HG02970 (cell line): Measurements from ENCODE around the gene TREX2.

Experiments used
- ATAC-seq: cut with Tn5 transposase; IDR thresholded peaks from one replicate; pipeline ENCODE4 v1.9.1; 2021; ENCODE audit warnings: mild to moderate bottlenecking, moderate library complexity, moderate number of reproducible peaks; ENCODE audit not compliant: unreplicated experiment, low FRiP score

Gene TREX2

GRCh38 chrX:153476666-153477363 is 31.0 kb upstream of the TREX2 start:
- no peak for ATAC-seq

- ATAC-seq: no peak
These were observed 30.0 kb upstream of the TREX2 start for GRCh38 chrX:153475751-153476281.

- no peak for ATAC-seq
These were observed 29.4 kb upstream of the TREX2 start for GRCh38 chrX:153475271-153475670.

- ATAC-seq: no peak
These were observed 28.9 kb upstream of the TREX2 start for GRCh38 chrX:153474718-153475117.

- no peak for ATAC-seq
These were observed 28.4 kb upstream of the TREX2 start for GRCh38 chrX:153474266-153474665.

GRCh38 chrX:153473126-153473525 is 27.3 kb upstream of the TREX2 start:
- no peak for ATAC-seq

- no peak for ATAC-seq
These were observed 25.9 kb upstream of the TREX2 start for GRCh38 chrX:153471663-153472280.

- peak; percentile 57 for ATAC-seq
These were observed 24.8 kb upstream of the TREX2 start, which contains the start of gene HAUS7 for GRCh38 chrX:153470411-153471363. Gene HAUS7, minus strand, starts transcription at chrX:153470576. Its CDS starts 19 bp downstream, at chrX:153470557.

GRCh38 chrX:153469811-153470410 is 24.1 kb upstream of the TREX2 start:
- peak; percentile 10 for ATAC-seq

- no peak for ATAC-seq
These were observed 22.2 kb upstream of the TREX2 start for GRCh38 chrX:153468008-153468580.

- ATAC-seq: no peak
These were observed 20.0 kb upstream of the TREX2 start for GRCh38 chrX:153465691-153466380.

GRCh38 chrX:153464116-153464515 is 18.3 kb upstream of the TREX2 start:
- no peak for ATAC-seq

GRCh38 chrX:153463556-153463955 is 17.7 kb upstream of the TREX2 start:
- no peak for ATAC-seq

GRCh38 chrX:153463031-153463430 is 17.2 kb upstream of the TREX2 start:
- no peak for ATAC-seq

- no peak for ATAC-seq
These were observed 16.4 kb upstream of the TREX2 start for GRCh38 chrX:153462291-153462690.

GRCh38 chrX:153460826-153461225 is 15.0 kb upstream of the TREX2 start:
- no peak for ATAC-seq

GRCh38 chrX:153459986-153460385 is 14.1 kb upstream of the TREX2 start:
- no peak for ATAC-seq

- ATAC-seq: no peak
These were observed 12.6 kb upstream of the TREX2 start for GRCh38 chrX:153458476-153458875.

- ATAC-seq: no peak
These were observed 12.1 kb upstream of the TREX2 start for GRCh38 chrX:153457827-153458466.
